HT1080 (cell line): Measurements from ENCODE around the gene SLC30A2. TPM values are rescaled to one million over a fixed set of nuclear protein-coding genes. Genes with fewer than 3 reads are reported as not detected.

ENCODE experiments used
- DNase-seq: peaks from one replicate; pipeline ENCODE4 v3.0.0-alpha.2; 2015; ENCODE audit warnings: low read depth
- total RNA-seq: library from RNA; depleted of rRNA; stranded (reverse); fragments of >200 nt; shearing (Covaris generic); gene quantifications from 2 replicates; pipeline ENCODE4 v1.2.3, GENCODE V29; 2014

Gene SLC30A2
- total RNA-seq, 1 experiment from 2014 or later = not detected

DNA sequence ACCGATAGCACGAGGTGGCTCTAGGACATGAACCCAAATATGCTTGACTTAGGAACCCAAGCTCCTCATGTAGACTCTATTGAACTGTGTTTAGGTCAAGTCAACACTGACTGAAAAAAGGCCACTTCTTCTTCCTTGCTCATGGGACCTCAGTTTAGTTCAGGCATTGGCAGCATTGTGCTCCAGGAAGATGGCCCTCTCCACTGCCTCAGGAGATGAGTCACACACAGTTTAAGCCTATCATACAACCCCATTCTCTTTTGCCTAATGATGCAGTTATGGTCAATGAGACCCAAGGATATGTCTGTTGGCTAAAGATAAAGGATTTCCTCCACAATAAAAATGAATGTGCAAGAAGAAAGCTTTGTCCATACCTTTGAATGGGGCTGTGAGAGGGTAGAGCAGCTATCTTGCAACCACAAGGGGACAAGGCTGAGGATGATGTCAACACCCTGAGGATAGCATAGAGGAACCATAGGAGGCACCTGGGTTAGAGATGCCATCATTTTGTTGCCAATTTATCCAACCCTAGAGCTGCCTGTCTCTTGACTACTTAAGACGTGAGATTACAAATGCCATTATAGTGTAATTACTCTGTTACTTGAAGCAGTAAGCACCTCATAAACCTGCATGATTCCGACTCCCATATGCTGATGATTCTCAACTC, 24.5 kb upstream of the SLC30A2 start:
- DNase-seq = peak; percentile 9

DNA sequence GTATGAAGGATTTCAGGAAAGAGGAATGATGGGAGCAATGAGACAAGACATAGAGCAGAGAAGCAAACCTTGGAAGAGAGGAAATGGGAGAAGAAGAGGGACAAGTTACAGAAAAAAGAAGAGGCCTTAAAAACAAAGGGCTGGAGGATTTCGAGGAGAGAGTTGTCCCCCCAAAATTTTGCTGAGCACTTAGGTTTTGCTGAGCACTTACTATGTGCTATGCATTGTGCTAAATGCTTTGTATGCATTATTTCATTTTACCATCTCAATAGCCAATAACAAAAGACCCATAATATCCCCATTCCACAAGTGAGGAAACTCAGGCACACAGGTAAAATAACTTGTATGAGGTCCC, 24.0 kb upstream of the SLC30A2 start:
- no peak for DNase-seq

DNA sequence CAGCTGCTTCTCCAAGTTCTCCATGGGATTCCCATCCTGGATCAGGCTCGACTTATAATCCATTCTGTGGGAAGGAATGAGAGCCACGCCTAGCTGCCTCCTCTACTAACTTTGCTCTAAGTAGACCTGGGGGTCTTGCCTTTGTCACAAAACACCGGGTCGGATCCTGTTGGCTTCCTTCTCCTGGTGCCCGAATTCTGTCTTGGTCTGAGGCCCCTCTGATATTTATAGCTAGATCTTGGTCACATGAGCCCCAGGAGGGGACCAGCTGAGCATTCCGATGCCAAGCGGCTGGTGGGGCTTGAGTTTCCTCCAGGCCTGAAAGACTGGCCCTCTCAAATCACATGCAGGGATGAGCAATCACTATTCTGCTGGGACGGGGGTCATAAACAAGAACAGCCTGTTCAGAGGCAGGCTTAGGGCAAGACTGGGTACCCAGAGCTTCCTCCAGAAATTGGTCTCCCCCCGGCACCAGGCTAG, 21.6 kb upstream of the SLC30A2 start, which contains the start of gene TRIM63:
TSS of gene TRIM63 (minus strand) at position 199 of the 480 bp plus-strand sequence. CDS start at position 63, 136 bp downstream.
- DNase-seq = no peak

DNA sequence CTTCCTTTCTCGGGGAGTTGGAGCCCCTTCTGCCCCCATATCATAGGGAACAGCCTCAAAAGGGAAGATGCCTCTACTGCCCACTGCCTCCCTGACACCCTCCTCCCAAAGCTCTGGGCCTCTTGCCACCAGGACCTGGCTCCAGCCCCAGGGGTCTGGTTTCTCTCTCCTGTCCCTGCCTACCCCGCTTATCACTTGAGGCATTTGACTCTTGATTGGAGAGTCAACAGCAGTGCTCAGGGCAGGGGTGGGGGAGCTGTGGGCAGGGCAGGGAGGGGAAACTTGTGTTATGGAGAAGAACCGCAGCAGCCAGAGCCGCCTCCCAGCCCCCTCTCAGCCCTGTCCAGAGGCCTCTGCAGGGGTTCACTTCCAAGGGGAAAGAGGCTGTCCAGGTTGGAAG, 20.9 kb upstream of the SLC30A2 start:
- no peak for DNase-seq

DNA sequence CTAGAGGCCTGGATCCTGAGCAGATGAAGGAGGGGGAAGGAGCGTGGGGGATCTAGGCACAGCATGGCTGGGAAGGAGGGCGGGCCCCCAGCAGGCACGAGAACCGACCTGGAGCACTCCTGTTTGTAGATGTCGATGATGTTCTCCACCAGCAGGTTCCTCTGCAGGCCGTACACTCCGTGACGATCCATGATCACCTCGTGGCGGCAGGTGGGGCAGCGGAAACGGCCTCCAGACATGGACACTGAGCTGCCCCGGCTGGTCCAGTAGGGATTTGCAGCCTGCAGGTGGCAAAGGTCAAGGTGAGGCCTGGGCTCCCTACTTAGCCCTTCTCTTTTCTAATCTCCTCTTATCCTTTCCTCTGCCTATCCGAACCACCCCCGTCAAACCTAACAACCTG, 20.2 kb upstream of the SLC30A2 start:
- DNase-seq = no peak

DNA sequence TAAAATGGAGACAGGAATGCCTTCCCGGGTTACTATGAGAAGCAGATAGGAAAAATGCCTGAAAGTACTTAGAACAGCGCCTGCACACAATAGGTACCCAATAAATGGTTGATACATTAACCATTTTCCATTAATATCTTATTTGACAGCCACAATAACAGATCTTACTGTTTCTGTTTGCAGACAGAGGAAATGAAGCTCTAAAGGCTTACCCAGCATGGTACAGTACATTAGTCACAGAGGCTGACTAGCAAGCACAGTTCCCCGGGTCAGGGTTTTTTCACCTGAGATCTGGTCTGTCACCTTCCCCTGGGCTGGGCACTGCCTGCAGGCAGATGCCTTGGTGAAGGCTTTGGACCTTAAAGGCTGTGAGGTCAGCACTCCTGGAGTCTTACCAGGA, 18.6 kb upstream of the SLC30A2 start:
- DNase-seq = no peak

DNA sequence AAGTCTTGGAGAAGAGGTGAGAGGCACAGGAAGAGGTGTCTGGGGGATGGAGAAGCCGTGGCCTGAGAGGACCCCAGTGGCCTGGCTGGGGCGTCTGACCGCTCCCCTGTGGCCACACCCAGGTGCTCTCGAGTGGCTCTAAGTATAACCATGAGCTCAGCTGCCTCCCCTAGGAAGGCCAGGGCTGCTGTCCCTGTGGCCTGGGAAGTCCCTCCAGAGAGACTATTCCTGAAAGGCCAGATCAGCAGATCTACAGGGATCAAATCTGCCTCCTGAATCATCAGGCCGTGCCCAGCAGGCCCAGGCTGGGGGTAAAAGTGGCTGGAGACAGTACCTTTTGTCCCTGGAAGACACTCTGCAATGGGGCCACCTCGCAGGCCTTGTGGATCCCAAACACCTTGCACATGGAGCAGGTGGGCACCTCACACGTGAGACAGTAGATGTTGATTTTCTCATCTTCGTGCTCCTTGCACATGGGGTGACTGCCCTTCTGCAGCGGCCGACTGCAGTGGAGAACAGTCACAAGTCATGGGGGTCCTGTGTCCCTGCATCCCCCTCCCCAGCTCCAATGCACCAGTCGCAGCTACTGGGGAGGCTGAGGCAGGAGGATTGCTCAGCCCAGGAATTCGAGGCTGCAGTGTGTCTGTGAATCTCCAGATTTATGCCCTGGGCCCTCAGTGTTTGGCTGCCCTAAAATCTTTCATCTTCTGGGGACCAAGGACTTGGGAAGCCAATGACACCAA, 15.1 kb upstream of the SLC30A2 start:
- DNase-seq = no peak

DNA sequence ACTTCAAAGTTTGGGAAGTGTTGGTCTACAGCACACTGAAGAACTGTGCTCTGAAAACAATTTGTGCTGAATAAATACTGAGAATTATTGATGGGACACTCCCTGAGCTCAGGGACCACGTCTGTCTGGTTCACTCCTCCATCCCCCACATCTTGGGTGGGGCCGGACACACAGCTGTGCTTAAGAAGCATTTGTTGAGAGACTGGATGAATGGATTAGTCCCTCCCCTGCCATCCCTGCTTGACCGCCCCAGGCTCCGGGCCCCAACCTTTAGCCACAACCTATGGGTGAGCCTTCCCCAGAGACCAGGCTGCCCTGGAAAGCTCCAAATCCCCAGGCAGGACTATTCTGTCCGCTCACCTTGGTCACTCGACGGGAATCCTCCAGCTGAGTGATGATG, 14.0 kb upstream of the SLC30A2 start:
- no peak for DNase-seq

DNA sequence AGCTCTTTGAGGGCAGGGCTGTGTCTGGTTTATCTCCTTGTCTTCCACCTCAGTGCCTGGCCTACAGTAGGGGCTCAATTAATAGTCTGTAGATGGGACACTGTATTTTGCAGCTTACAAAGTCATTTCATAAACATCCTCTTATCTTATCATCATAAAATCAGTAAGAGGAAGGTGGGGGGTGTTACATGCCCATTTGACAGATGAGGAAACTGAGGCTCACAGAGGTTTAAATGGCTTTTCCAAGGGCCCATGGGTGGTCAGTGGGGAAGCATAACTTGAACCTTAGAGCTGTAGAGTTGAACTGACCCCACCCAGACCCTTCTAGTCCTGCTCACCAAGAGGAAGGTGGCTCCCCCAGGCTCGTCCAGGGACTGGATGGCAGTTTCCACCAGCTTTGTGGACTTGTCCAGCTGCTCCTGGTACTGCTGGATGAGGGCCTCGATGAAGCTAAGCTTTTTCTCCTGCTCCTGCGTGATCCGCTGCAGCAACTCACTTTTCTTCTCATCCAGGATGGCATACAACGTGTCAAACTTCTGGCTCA, 12.2 kb upstream of the SLC30A2 start:
- no peak for DNase-seq

DNA sequence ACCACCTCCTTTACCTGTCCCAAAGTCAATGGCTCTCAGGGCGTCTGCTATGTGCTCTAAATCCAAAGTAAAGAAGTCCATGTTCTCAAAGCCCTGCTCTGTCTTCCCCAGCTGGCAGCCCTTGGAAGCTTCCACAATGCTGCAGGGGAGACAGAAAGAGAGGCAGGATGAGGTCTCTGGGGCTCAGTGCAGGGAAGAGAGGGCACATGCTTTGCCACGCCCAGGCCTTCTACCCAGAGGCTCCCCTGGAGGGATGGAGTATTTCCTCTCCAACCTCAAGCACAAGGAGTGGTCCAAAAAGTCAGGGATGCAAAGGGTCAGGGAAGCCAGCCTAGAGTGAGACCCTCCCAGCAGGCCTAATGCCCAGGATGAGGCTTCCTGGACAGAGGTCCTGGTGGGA, 11.3 kb upstream of the SLC30A2 start:
- no peak for DNase-seq

DNA sequence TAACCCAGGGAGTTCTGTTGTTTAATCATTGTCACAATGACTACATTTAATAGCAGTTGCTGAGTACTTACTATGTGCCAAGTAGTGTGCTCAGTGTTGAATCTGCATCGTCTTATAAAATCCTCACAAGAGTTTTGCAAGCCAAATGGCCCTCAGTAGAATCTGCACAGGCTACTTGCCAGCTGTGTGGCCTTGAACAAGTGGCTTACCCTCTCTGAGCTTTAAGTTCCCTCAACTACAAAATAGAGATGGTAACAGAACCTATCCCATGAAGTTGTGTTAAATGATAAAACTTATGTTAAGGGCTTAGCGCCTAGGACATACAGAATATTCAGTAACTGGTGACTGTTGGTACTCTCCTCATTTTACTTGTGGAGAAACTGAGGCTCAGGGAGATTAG, 9.1 kb upstream of the SLC30A2 start:
- no peak for DNase-seq

DNA sequence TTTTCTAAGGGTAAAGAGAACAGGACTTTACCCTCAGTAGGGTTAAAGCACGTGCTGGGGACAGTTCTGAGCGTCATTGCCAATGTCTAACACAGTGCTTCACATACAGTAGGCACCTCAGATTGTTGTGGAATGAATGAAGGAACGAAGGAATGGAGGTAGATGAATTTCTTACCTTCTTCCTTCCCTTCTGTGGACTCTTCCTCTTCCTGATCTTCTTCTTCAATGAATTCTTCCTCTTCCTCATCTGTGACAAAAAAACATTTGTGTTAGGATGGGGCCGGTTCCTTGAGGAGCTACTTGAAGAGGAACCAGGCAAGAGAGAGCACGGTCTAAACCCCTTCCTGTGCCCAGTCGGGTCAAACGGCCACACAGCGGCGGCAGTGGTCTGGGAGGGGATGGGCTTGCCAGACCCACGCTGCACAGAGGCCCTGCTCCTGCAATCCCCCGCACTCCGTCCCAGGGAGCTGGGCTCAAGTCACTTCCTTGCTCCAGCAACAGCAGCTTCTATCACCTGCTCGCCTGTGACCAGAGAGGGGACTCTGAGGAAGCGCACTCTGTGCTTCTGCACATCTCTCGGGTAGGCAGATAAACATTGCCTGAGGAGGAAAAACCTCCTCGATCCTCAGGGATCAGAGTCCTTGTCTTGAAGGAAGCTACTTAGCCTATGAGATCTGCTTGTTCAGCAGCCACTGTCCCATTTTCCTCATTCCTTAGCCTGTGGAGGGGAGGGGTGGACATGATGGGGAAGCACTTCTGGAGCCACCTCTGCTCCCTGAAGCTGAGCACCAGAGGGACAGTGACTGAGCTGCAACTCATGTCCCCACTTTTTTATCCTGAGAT, 8.0 kb upstream of the SLC30A2 start:
- no peak for DNase-seq

DNA sequence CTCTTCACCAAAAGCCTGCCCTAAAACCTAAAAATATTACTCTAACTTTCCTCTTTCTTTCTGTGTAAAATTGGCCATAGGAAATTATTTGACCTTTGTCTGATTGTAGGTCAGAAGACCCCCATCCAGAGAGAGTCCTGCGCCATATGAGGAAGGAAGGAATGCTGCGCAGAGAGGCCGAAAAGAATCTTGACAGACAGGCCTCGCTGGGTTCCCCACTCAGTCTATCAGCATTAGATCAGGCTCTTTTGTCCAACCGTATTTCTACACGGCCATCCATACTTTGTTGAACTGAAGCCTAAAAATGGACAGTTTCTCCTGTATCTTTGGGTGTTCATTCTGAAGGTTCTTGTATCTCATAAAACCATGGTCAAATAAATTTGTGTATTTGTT, 4.3 kb upstream of the SLC30A2 start:
- DNase-seq = no peak

DNA sequence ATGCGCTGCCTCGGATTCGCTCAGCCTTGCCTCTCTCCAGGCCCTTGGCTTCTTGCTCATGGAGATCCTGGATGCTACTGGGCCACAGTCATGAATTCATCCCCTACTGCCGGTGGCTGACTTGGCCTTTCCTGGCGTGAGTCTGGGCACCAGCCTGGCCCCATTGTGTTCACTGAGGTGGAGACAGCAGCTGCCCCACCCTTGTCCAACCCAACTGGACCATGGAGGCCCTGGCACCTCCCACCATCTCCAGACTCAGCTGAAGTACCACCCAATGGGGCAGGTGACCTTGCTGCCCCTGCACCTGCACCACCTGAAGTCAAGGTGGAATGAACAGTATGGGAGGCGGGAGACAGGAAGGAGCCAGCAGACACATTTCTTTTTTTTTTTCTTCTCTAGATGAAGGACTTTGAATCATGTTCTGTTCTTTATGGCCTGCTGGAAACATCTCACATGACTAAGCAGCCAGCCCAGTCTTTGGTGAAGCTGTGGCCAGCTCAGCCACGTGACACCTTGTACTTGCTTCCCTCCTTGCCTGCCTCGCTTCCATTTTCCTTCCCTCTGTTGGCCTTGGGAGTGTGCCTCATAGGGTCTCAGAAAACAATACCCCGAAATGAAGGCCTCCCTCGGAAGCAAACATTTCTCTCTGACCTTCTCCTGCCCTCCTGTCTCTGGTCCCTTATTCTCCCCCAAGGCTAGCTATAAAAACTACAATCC, 3.8 kb upstream of the SLC30A2 start:
- peak; percentile 51 for DNase-seq

DNA sequence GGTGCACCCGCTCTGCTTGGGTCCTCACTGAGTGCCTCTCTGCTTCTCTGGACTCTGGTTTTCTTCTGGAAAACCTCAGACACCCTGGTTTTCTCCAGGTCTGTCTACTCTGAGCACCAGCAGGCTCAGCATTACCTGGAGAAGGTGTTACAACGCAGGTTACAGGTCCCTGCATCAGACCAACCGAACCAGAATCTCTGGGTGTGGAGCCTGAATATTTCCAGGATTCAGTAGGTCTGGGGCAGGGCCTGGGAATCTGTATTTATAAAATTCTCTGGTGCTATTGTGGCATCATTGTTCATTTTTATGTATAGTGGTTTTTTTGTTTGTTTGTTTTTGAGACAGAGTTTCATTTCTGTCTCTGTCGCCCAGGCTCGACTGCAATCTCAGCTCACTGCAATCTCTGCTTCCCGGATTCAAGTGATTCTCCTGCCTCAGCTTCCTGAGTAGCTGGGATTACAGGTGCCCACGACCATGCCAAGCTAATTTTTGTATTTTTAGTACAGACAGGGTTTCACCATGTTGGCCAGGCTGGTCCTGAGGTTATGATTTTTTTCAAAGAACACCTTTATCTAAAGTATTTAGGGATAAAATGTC, 1.5 kb upstream of the SLC30A2 start:
- no peak for DNase-seq

DNA sequence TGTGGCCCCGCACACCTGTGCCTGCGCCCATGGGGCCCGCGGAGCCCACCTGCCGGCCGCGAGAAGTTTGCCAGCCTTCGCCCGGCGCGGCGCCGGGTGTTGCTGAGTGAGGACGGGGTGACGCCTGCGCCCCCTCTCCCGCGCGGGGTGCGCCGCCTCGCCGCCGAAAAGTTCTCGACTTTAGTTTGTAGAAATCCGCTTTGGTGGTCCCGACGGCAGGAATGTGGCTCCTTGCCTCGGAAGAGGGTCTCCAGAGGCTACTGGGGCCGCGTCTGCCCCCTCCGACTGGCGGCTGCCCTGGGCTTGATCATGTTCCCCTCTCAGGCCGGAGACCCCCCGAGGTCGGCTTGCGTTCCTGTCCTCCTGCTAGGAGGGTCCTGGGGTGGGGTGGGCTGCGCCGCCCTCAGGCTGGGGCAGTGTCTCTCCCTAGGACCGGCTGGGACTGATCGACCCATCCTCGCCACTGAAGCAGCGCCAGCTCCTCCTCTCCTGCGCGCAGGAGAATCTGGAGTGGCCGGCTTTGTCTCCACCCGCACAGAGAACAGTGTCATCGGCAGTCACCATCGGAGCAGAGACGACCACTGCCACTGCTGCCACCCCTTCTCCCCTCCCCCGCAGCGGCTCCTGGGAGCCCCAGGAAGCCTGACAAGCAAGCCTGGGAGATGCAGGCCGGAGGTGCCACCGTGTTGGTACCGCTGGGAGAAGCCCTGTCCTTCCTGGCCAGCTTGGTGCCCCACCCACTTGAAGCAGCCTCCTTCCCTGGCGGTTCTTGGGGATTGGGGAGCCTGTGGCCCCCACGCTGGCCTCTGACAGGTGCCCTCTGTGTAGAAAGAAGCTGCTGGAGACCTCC, 553 bp upstream of the SLC30A2 start:
- no peak for DNase-seq

DNA sequence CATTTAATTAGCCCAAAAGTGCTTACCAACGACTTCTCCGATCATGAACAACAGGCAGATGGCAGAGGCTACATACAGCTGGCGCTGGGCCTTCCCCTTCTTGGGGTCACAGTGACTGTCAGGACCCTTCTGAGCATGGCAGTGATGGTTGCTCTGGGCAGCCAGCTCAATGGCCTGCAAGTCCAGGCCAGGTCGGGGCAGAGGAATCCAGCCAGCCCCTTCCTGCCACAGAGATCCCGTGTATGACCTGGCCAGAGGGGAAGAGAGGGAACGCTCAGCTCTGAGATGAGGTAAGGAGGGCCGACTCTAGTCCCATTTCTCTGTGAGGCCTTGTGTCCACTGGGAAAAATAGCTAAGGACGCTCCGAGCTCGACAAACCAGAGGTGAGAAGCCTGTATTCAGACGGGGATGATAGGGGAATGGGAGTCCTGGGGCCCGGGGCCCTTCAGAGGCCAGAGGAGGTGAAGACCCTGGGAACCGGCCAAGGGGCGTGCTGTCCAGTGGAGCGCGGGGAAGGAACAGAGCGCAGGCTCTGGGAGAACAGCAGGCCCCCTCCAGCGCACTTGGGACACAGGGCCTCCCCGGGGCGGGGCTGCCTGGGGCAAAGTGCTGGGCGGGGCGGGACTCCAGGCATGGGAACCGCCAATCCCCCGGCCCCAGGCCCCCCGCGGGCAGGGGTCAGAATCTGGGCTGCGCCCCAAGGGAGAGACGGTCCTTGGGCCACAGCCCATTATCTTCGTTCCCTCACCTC, 772 bp downstream of the SLC30A2 start:
- no peak for DNase-seq

DNA sequence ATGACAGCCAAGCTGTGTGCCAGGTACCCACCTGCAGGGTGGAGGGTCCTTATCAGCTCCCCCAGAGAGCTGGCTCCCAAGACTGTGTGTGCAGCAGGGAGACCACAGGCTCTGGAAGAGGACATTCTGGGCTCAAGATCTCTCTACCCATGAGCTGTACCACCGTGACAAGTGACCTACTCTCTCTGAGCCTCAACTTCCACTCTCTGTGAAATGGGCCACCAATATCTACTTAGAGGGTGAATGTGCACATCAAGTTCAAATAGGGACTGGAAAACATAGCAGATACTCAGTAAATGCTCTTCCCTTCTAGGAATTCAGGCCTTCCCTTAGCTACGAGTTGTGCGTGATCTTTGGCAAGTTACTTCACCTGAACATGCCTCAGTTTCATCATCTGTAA, 1.5 kb downstream of the SLC30A2 start:
- DNase-seq = no peak

DNA sequence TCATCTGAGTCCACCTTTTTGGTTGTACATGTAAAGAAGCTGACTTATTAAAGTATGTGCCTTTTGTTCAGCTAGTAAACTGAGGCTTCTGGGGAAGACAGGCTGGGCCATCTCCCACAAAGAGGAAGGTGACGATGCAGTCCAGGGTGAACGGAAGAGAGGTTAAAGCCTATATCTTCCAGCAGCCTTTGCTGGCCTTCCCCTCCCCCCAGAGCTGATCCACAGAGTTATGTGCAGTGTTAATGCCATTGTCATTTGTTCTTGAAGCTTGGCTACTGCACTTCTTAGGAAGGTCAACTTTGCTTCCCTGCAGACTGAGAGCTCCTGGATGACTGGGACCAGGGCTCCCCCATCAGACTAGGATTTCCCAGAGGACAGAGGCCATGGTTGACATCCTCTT, 2.2 kb downstream of the SLC30A2 start:
- no peak for DNase-seq
